HUDEP-2 (cell line): ENCODE data around the gene MXRA7.
"Not testable (repeated sequence)": the region's sequence is repeated elsewhere in the genome, so short reads cannot be mapped to it uniquely, and the experiment has no call there.

Experiments used
- DNase-seq, 76 experiments: peaks; one replicate each; lab custom pipeline; 2025; ENCODE audit not compliant: unreplicated experiment in 76 of 76; lab: John Stamatoyannopoulos, UW

The MXRA7 gene

GRCh38 chr17:76710863-76711611 is at the start of gene MXRA7:
MXRA7 (minus strand) TSS chr17:76710965; CDS start chr17:76710946, 19 bp downstream.
- DNase-seq, result peak in 16 of 76 experiments; percentile 10 to 48 (median 26)

GRCh38 chr17:76758570-76758969 is 47.8 kb upstream of the MXRA7 start:
- no peak for DNase-seq

- no peak for DNase-seq
Measured at GRCh38 chr17:76757256-76757655, 46.5 kb upstream of the MXRA7 start.

GRCh38 chr17:76755285-76755684 is 44.5 kb upstream of the MXRA7 start:
- peak in 6 of 76 experiments; percentile 7 to 34 (median 16) for DNase-seq

- no peak for DNase-seq
Measured at GRCh38 chr17:76753061-76753961, 42.5 kb upstream of the MXRA7 start.

- DNase-seq, result no peak
Measured at GRCh38 chr17:76752006-76752405, 41.2 kb upstream of the MXRA7 start.

- no peak for DNase-seq
Measured at GRCh38 chr17:76751416-76751993, 40.7 kb upstream of the MXRA7 start.

GRCh38 chr17:76748657-76749056 is 37.9 kb upstream of the MXRA7 start:
- no peak for DNase-seq

- DNase-seq, result no peak
Measured at GRCh38 chr17:76747716-76748363, 37.1 kb upstream of the MXRA7 start.

GRCh38 chr17:76745785-76746184 is 35.0 kb upstream of the MXRA7 start:
- DNase-seq, result not testable (repeated sequence)

GRCh38 chr17:76744747-76745146 is 34.0 kb upstream of the MXRA7 start:
- no peak for DNase-seq

GRCh38 chr17:76742958-76743357 is 32.2 kb upstream of the MXRA7 start:
- DNase-seq, result no peak

- no peak for DNase-seq
Measured at GRCh38 chr17:76740329-76741118, 29.8 kb upstream of the MXRA7 start.

- DNase-seq, result not testable (repeated sequence)
Measured at GRCh38 chr17:76739568-76740115, 28.9 kb upstream of the MXRA7 start.

- DNase-seq, result no peak
Measured at GRCh38 chr17:76738468-76738850, 27.7 kb upstream of the MXRA7 start.

GRCh38 chr17:76737676-76738467 is 27.1 kb upstream of the MXRA7 start, which contains the start of gene MFSD11:
MFSD11 (plus strand) TSS chr17:76738119; CDS start chr17:76738353, 234 bp downstream.
- DNase-seq, result peak in 75 of 76 experiments; percentile 23 to 98 (median 86)

GRCh38 chr17:76737082-76737675 is 26.4 kb upstream of the MXRA7 start, which contains the start of gene SRSF2:
SRSF2 (minus strand) TSS chr17:76737331; CDS start chr17:76737160, 171 bp downstream.
- peak in 75 of 76 experiments; percentile 84 to 99 (median 98) for DNase-seq
